Lower lobe of right lung (tissue), 2 donors: ENCODE results near the gene PRUNE2. TPM values are rescaled to one million over a fixed set of nuclear protein-coding genes. Genes with fewer than 3 reads are reported as not detected.

ENCODE experiments used
- ATAC-seq, 2 donors: fragments of 200-7000 bp; cut with Tn5 transposase; one replicate each; pipeline ENCODE4 v1.9.1; 2020 to 2022; ENCODE audit warnings: mild to moderate bottlenecking in 2 of 2, moderate library complexity in 2 of 2
- DNase-seq: peaks from one replicate; pipeline ENCODE4 v3.0.0-alpha.2; 2020
- H3K27ac ChIP-seq: fragments of 200-600 bp; one replicate; pipeline ENCODE4 v1.8.0; 2022
- H3K27me3 ChIP-seq: fragments of 200-600 bp; one replicate; pipeline ENCODE4 v1.8.0; 2022; ENCODE audit warnings: low read depth
- H3K36me3 ChIP-seq: fragments of 200-600 bp; one replicate; pipeline ENCODE4 v1.8.0; 2022; ENCODE audit warnings: mild to moderate bottlenecking
- H3K4me1 ChIP-seq: fragments of 200-600 bp; one replicate; pipeline ENCODE4 v1.8.0; 2022
- H3K4me3 ChIP-seq: fragments of 200-600 bp; one replicate; pipeline ENCODE4 v1.8.0; 2022; ENCODE audit warnings: mild to moderate bottlenecking
- H3K9me3 ChIP-seq: fragments of 200-600 bp; one replicate; pipeline ENCODE4 v1.8.0; 2022
- CTCF ChIP-seq: fragments of 200-600 bp; IDR thresholded peaks from one replicate; pipeline ENCODE4 v1.8.0; 2022; ENCODE audit warnings: antibody characterized with exemption, mild to moderate bottlenecking
- intact Hi-C: fragments of 100-400 bp; cut with DNase I; formaldehyde crosslinking; loops from one replicate; pipeline ENCODE4 v1.11.0; 2022
- total RNA-seq: library from RNA; stranded (reverse); fragmentation: NEBNext Ultra II Directional; extraction: Animal tissue kit (Norgen Biotek cat#: 25700); gene quantifications from one replicate; pipeline ENCODE4 v1.2.1, GENCODE V29; 2021
- donor health status: DM: no; HTN: yes; CAD: no; lungs with severe emphysema.

PRUNE2 gene
- total RNA-seq, 1 donor from 2014 or later: 13.6 TPM

GRCh38 chr9:76730801-76731200, 175.1 kb downstream of the PRUNE2 start:
- intact Hi-C loops: no loop called here
- no peaks in the 10 kb centered on the region for H3K4me1 ChIP-seq
- no peaks in the 10 kb centered on the region for H3K9me3 ChIP-seq
- H3K27me3 ChIP-seq: no peaks in the 10 kb centered on the region
- H3K27ac ChIP-seq: no peak overlapping the region
- no peaks in the 10 kb centered on the region for H3K36me3 ChIP-seq
- H3K4me3 ChIP-seq: no peak overlapping the region
- ATAC-seq (no peak), DNase-seq (no peak)
- no peak for TF ChIP-seq CTCF

- intact Hi-C loops: no loop called here
Measured at GRCh38 chr9:76729980-76730737, 175.8 kb downstream of the PRUNE2 start.

GRCh38 chr9:76729116-76729515, 176.8 kb downstream of the PRUNE2 start:
- intact Hi-C loops: no loop called here
- no peak overlapping the region for H3K4me3 ChIP-seq
- no peaks in the 10 kb centered on the region for H3K36me3 ChIP-seq
- ATAC-seq: no peak
- H3K4me1 ChIP-seq: no peaks in the 10 kb centered on the region
- no peak for DNase-seq
- no peaks in the 10 kb centered on the region for H3K27me3 ChIP-seq
- TF ChIP-seq CTCF: no peak
- H3K27ac ChIP-seq: no peak overlapping the region
- no peaks in the 10 kb centered on the region for H3K9me3 ChIP-seq

More at GRCh38 chr9:76729980-76730737, 175.8 kb downstream of the PRUNE2 start:
- ATAC-seq: no peak
- Histone ChIP-seq H3K27me3 (no peaks in the 10 kb centered on the region), H3K27ac (no peak overlapping the region), H3K4me3 (no peak overlapping the region), H3K36me3 (no peaks in the 10 kb centered on the region), H3K4me1 (no peaks in the 10 kb centered on the region), H3K9me3 (no peaks in the 10 kb centered on the region)
- no peak for TF ChIP-seq CTCF
- DNase-seq: no peak

- no peak for ATAC-seq
- no peaks in the 10 kb centered on the region for H3K9me3 ChIP-seq
- no peaks in the 10 kb centered on the region for H3K36me3 ChIP-seq
- H3K4me3 ChIP-seq: no peak overlapping the region
- no peak for TF ChIP-seq CTCF
- no peak for DNase-seq
- H3K27me3 ChIP-seq: no peaks in the 10 kb centered on the region
- H3K27ac ChIP-seq: no peak overlapping the region
- intact Hi-C loops: no loop called here
- no peaks in the 10 kb centered on the region for H3K4me1 ChIP-seq
Measured at GRCh38 chr9:76725885-76726284, 180.0 kb downstream of the PRUNE2 start.

- intact Hi-C loops: no loop called here
- Histone ChIP-seq H3K36me3 (no peaks in the 10 kb centered on the region), H3K27me3 (no peaks in the 10 kb centered on the region), H3K27ac (no peak overlapping the region), H3K4me1 (no peaks in the 10 kb centered on the region), H3K4me3 (no peak overlapping the region), H3K9me3 (no peaks in the 10 kb centered on the region)
- no peak for DNase-seq
- TF ChIP-seq CTCF: no peak
- ATAC-seq: no peak
Measured at GRCh38 chr9:76725011-76725546, 180.8 kb downstream of the PRUNE2 start.
